Mucosa of rectum (tissue), 2 donors: ENCODE results near the gene TREH.
"Not testable (repeated sequence)": the region's sequence is repeated elsewhere in the genome, so short reads cannot be mapped to it uniquely, and the experiment has no call there.

Experiments
- H3K27ac ChIP-seq, 2 donors: one replicate each; pipeline ENCODE4 v1.7.0; 2013; ENCODE audit warnings: inconsistent platforms in 2 of 2, low read depth in 2 of 2, low read length in 2 of 2
- H3K27me3 ChIP-seq, 2 donors: one replicate each; pipeline ENCODE4 v1.7.0; 2013; ENCODE audit warnings: low read length in 2 of 2; ENCODE audit not compliant: control insufficient read depth in 2 of 2, insufficient read depth in 2 of 2
- H3K36me3 ChIP-seq, 2 donors: one replicate each; pipeline ENCODE4 v1.7.0; 2013; ENCODE audit warnings: low read length in 2 of 2; ENCODE audit not compliant: control insufficient read depth in 2 of 2, insufficient read depth in 2 of 2
- H3K4me1 ChIP-seq, 2 donors: one replicate each; pipeline ENCODE4 v1.7.0; 2013; ENCODE audit warnings: low read length in 2 of 2, mild to moderate bottlenecking in 1 of 2; ENCODE audit not compliant: control insufficient read depth in 2 of 2, insufficient read depth in 2 of 2
- H3K4me3 ChIP-seq, 2 donors: one replicate each; pipeline ENCODE4 v1.7.0; 2013; ENCODE audit warnings: low read length in 2 of 2
- H3K9ac ChIP-seq, 2 donors: one replicate each; pipeline ENCODE4 v1.7.0; 2013; ENCODE audit warnings: low read length in 2 of 2, low read depth in 1 of 2, mild to moderate bottlenecking in 1 of 2
- H3K9me3 ChIP-seq, 2 donors: one replicate each; pipeline ENCODE4 v1.7.0; 2013; ENCODE audit warnings: low read length in 2 of 2; ENCODE audit not compliant: control insufficient read depth in 2 of 2
- donor health status: healthy.
- donor health status: Normal muscosa, but diverticular disease.

Gene TREH

GRCh38 chr11:118715837-118716260, 36.4 kb upstream of the TREH start:
- H3K27ac ChIP-seq: no peak overlapping the region

GRCh38 chr11:118715245-118715831, 35.9 kb upstream of the TREH start:
- no peaks in the 10 kb centered on the region for H3K4me1 ChIP-seq
- no peaks in the 10 kb centered on the region for H3K36me3 ChIP-seq
- no peak overlapping the region for H3K27ac ChIP-seq
- no peaks in the 10 kb centered on the region for H3K9me3 ChIP-seq
- no peak overlapping the region for H3K4me3 ChIP-seq
- H3K9ac ChIP-seq: no peak overlapping the region
- H3K27me3 ChIP-seq: no peaks in the 10 kb centered on the region

More at GRCh38 chr11:118715837-118716260, 36.4 kb upstream of the TREH start:
- no peak overlapping the region for H3K9ac ChIP-seq
- no peaks in the 10 kb centered on the region for H3K4me1 ChIP-seq
- no peaks in the 10 kb centered on the region for H3K9me3 ChIP-seq
- no peaks in the 10 kb centered on the region for H3K36me3 ChIP-seq
- no peak overlapping the region for H3K4me3 ChIP-seq
- no peaks in the 10 kb centered on the region for H3K27me3 ChIP-seq

GRCh38 chr11:118714816-118715215, 35.4 kb upstream of the TREH start:
- H3K27ac ChIP-seq: no peak overlapping the region
- H3K4me3 ChIP-seq: no peak overlapping the region

GRCh38 chr11:118714416-118714815, 35.0 kb upstream of the TREH start:
- H3K4me3 ChIP-seq, H3K36me3 ChIP-seq, H3K9me3 ChIP-seq, H3K27me3 ChIP-seq, H3K27ac ChIP-seq, H3K4me1 ChIP-seq, H3K9ac ChIP-seq: not testable (repeated sequence)

More at GRCh38 chr11:118714816-118715215, 35.4 kb upstream of the TREH start:
- Histone ChIP-seq H3K4me1 (no peaks in the 10 kb centered on the region), H3K9me3 (no peaks in the 10 kb centered on the region), H3K36me3 (no peaks in the 10 kb centered on the region), H3K27me3 (no peaks in the 10 kb centered on the region), H3K9ac (no peak overlapping the region)

- Histone ChIP-seq H3K9ac (no peak overlapping the region), H3K36me3 (no peaks in the 10 kb centered on the region), H3K9me3 (no peaks in the 10 kb centered on the region), H3K4me3 (no peak overlapping the region), H3K27me3 (no peaks in the 10 kb centered on the region), H3K27ac (no peak overlapping the region), H3K4me1 (no peaks in the 10 kb centered on the region)
Observed at GRCh38 chr11:118708296-118708695, 28.8 kb upstream of the TREH start.

- Histone ChIP-seq H3K9ac (no peak overlapping the region), H3K4me3 (no peak overlapping the region), H3K27me3 (no peaks in the 10 kb centered on the region), H3K27ac (no peak overlapping the region), H3K9me3 (no peaks in the 10 kb centered on the region), H3K4me1 (no peaks in the 10 kb centered on the region), H3K36me3 (no peaks in the 10 kb centered on the region)
Observed at GRCh38 chr11:118706546-118706825, 27.0 kb upstream of the TREH start.

GRCh38 chr11:118705791-118706545, 26.5 kb upstream of the TREH start:
- no peaks in the 10 kb centered on the region for H3K9me3 ChIP-seq
- no peaks in the 10 kb centered on the region for H3K27me3 ChIP-seq
- no peaks in the 10 kb centered on the region for H3K36me3 ChIP-seq
- H3K27ac ChIP-seq: no peak overlapping the region
- no peak overlapping the region for H3K9ac ChIP-seq
- no peaks in the 10 kb centered on the region for H3K4me1 ChIP-seq
- H3K4me3 ChIP-seq: no peak overlapping the region

GRCh38 chr11:118705111-118705741, 25.8 kb upstream of the TREH start:
- H3K4me3 ChIP-seq: no peak overlapping the region
- no peaks in the 10 kb centered on the region for H3K9me3 ChIP-seq
- H3K36me3 ChIP-seq: no peaks in the 10 kb centered on the region
- H3K4me1 ChIP-seq: no peaks in the 10 kb centered on the region
- H3K27ac ChIP-seq: no peak overlapping the region
- H3K27me3 ChIP-seq: no peaks in the 10 kb centered on the region
- H3K9ac ChIP-seq: peak overlapping the region in 1 of 2 donors; percentile 2

- Histone ChIP-seq H3K9me3 (no peaks in the 10 kb centered on the region), H3K27ac (no peak overlapping the region), H3K27me3 (no peaks in the 10 kb centered on the region), H3K4me3 (no peak overlapping the region), H3K9ac (no peak overlapping the region), H3K36me3 (no peaks in the 10 kb centered on the region), H3K4me1 (no peaks in the 10 kb centered on the region)
Observed at GRCh38 chr11:118703563-118704106, 24.2 kb upstream of the TREH start.

- no peak overlapping the region for H3K27ac ChIP-seq
- no peaks in the 10 kb centered on the region for H3K36me3 ChIP-seq
- H3K27me3 ChIP-seq: no peaks in the 10 kb centered on the region
- no peaks in the 10 kb centered on the region for H3K4me1 ChIP-seq
- no peaks in the 10 kb centered on the region for H3K9me3 ChIP-seq
- no peak overlapping the region for H3K4me3 ChIP-seq
- H3K9ac ChIP-seq: no peak overlapping the region
Observed at GRCh38 chr11:118699506-118700220, 20.2 kb upstream of the TREH start.
